ENCODE data around the gene ST8SIA4.

ST8SIA4 gene

DNA sequence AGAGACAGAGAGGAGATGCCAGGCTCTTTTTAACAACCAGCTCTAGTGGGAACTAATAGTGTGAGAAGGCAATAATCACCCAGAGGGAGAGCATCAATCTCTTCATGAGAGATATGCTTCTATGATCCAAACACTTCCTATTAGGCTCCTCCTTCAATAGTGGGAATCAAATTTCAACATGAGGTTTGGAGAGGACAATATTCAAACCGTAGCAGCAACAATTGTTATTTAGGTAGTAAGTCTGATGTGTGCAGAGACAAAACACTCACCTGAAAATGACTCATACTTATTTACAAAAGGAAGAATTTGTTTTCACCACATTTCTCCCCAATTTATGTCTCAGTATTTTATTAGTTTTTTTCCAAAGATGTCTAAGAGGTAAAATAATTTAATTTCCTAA, 144.3 kb downstream of the ST8SIA4 start:
- TF ChIP-seq CTCF (IDR thresholded peaks at IDR 0.05; ENCODE audit: extremely low read depth, missing control alignments) = no peak
- DNase-seq (ENCODE audit: low spot score) = no peak

DNA sequence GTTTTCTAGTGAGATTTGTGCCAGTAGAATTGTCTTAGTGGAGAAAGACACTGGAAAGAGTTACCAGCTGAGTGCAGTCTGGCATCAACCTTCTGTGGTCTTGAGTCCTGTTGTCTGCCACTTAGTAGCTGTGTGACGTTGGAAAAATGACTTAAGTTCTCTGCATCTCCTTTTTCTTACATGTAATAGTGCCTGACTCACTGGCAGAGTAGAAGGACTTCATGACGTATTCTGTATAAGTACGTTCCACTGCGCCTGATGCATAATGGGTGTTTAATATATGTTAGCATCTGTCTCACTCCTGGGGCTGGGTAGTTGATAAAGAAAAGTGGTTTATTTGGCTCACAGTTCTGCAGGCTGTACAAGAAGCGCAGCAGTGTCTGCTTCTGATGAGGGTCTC, 144.8 kb downstream of the ST8SIA4 start:
- DNase-seq (ENCODE audit: low spot score) = no peak
- TF ChIP-seq CTCF (IDR thresholded peaks at IDR 0.05; ENCODE audit: extremely low read depth, missing control alignments) = no peak

- DNase-seq (ENCODE audit: low spot score) = no peak
- TF ChIP-seq CTCF (IDR thresholded peaks at IDR 0.05; ENCODE audit: extremely low read depth, missing control alignments) = no peak
Measured at GRCh38 chr5:100757618-100758017, 145.5 kb downstream of the ST8SIA4 start.
